HEK293T (cell line): ENCODE results near the gene SLC22A31.
"Not testable (repeated sequence)": the region's sequence is repeated elsewhere in the genome, so short reads cannot be mapped to it uniquely, and the experiment has no call there.

ENCODE experiments used
- CTCF ChIA-PET: fragments of 350-600 bp; formaldehyde crosslinking; extraction: SDS; loops from one replicate; lab custom pipeline; 2021; ENCODE audit warnings: antibody characterized with exemption, inconsistent platforms; lab: Yijun Ruan, JAX
- POLR2A ChIA-PET: fragments of 350-600 bp; formaldehyde crosslinking; extraction: SDS; loops from one replicate; lab custom pipeline; 2020; ENCODE audit warnings: antibody characterized with exemption, inconsistent platforms; lab: Yijun Ruan, JAX
- DNase-seq: peaks from one replicate; pipeline ENCODE4 v3.0.0; 2012; ENCODE audit warnings: mixed read lengths; ENCODE audit errors: extremely low spot score
- ARNT ChIP-seq: fragments of 450-650 bp; IDR thresholded peaks from 2 replicates; pipeline ENCODE4 v1.6.1; 2017; ENCODE audit warnings: mild to moderate bottlenecking
- BHLHE40 ChIP-seq: fragments of 450-650 bp; IDR thresholded peaks from 2 replicates; pipeline ENCODE4 v1.6.1; 2016; ENCODE audit warnings: mild to moderate bottlenecking, moderate library complexity, borderline replicate concordance
- CTBP1 ChIP-seq: fragments of 450-650 bp; IDR thresholded peaks from 2 replicates; pipeline ENCODE4 v1.6.1; 2016; ENCODE audit warnings: borderline replicate concordance
- ELF4 ChIP-seq: fragments of 450-650 bp; IDR thresholded peaks from 2 replicates; pipeline ENCODE4 v1.6.1; 2017; ENCODE audit warnings: antibody characterized with exemption
- FOXA1 ChIP-seq: fragments of 450-650 bp; IDR thresholded peaks from 2 replicates; pipeline ENCODE4 v1.6.1; 2016; ENCODE audit warnings: mild to moderate bottlenecking
- FOXK2 ChIP-seq: fragments of 450-650 bp; IDR thresholded peaks from 2 replicates; pipeline ENCODE4 v1.6.1; 2016; ENCODE audit warnings: mild to moderate bottlenecking
- FOXM1 ChIP-seq: fragments of 450-650 bp; IDR thresholded peaks from 2 replicates; pipeline ENCODE4 v1.6.1; 2017; ENCODE audit warnings: mild to moderate bottlenecking, borderline replicate concordance
- HDGF ChIP-seq: fragments of 450-650 bp; IDR thresholded peaks from 2 replicates; pipeline ENCODE4 v1.6.1; 2017; ENCODE audit warnings: antibody characterized with exemption, borderline replicate concordance
- L3MBTL2 ChIP-seq: fragments of 450-650 bp; conservative IDR thresholded peaks from 2 replicates; pipeline ENCODE4 v1.6.1; 2016; ENCODE audit warnings: mild to moderate bottlenecking
- LEF1 ChIP-seq: fragments of 450-650 bp; IDR thresholded peaks from 2 replicates; pipeline ENCODE4 v1.6.1; 2017; ENCODE audit warnings: mild to moderate bottlenecking, borderline replicate concordance
- NFRKB ChIP-seq: fragments of 450-650 bp; IDR thresholded peaks from 2 replicates; pipeline ENCODE4 v1.6.1; 2016; ENCODE audit warnings: mild to moderate bottlenecking, moderate library complexity
- SP1 ChIP-seq: fragments of 450-650 bp; IDR thresholded peaks from 2 replicates; pipeline ENCODE4 v1.6.1; 2017
- SUZ12 ChIP-seq: fragments of 450-650 bp; IDR thresholded peaks from 2 replicates; pipeline ENCODE4 v1.6.1; 2016; ENCODE audit warnings: mild to moderate bottlenecking
- TARDBP ChIP-seq: fragments of 450-650 bp; IDR thresholded peaks from 2 replicates; pipeline ENCODE4 v1.6.1; 2016
- ZNF384 ChIP-seq: fragments of 450-650 bp; IDR thresholded peaks from 2 replicates; pipeline ENCODE4 v1.6.1; 2016
- TF ChIP-seq, protein P1 (sequence below): fragments of 450-650 bp; IDR thresholded peaks from 2 replicates; pipeline ENCODE4 v1.6.1; 2016

The SLC22A31 gene

DNA sequence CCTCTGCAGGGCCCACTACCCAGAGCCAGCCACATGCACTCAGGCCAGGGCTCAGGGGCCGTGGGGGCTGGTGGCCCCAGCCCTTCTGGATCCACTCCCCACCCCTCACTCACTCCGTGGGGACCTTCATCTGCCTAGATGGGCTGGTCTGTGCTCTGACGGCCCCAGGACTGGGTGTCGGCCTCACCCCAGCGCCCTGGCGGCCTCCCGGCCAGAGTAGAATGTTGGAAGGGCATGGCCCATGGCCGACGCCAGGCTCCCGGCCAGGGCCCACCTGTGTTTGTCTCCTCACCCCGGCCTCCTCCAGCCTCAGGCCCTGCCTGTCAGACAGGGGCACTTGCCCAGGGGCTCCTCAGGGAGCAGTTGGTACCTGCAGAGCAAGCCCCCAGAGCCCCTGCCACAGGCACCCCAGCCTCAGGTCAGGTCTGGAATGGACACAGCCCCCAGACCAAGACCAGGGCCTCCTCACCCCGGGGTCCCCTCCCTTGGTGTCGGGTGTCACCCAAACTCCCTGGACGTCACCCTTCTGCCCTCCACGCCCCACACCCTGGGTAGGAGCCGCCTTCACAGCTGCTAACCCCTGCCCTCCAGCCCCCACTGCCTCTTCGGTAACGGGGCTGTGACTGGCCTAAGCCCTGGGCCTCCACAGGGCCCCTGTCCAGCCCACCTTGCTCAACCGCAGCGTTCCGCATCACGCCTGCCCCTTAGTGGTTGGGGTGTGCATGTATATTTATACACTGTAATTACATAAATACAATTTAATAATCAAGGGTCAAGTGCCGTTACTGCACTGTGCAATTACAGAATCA lies 31.8 kb downstream of the SLC22A31 start:
- ChIA-PET CTCF (no interaction called here), POLR2A (no interaction called here)
- TF ChIP-seq SP1 = no peak
- no peak for TF ChIP-seq FOXK2
- TF ChIP-seq ARNT = no peak
- no peak for TF ChIP-seq CTBP1
- TF ChIP-seq TARDBP = no peak
- TF ChIP-seq ELF4 = no peak
- TF ChIP-seq BHLHE40 = no peak
- TF ChIP-seq FOXM1 = no peak
- no peak for TF ChIP-seq ZNF384
- no peak for TF ChIP-seq L3MBTL2
- TF ChIP-seq FOXA1 = no peak
- TF ChIP-seq, protein P1, sequence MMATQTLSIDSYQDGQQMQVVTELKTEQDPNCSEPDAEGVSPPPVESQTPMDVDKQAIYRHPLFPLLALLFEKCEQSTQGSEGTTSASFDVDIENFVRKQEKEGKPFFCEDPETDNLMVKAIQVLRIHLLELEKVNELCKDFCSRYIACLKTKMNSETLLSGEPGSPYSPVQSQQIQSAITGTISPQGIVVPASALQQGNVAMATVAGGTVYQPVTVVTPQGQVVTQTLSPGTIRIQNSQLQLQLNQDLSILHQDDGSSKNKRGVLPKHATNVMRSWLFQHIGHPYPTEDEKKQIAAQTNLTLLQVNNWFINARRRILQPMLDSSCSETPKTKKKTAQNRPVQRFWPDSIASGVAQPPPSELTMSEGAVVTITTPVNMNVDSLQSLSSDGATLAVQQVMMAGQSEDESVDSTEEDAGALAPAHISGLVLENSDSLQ = no peak
- TF ChIP-seq LEF1 = no peak
- TF ChIP-seq HDGF = no peak
- no peak for TF ChIP-seq NFRKB
- no peak for TF ChIP-seq SUZ12
- DNase-seq = no peak

DNA sequence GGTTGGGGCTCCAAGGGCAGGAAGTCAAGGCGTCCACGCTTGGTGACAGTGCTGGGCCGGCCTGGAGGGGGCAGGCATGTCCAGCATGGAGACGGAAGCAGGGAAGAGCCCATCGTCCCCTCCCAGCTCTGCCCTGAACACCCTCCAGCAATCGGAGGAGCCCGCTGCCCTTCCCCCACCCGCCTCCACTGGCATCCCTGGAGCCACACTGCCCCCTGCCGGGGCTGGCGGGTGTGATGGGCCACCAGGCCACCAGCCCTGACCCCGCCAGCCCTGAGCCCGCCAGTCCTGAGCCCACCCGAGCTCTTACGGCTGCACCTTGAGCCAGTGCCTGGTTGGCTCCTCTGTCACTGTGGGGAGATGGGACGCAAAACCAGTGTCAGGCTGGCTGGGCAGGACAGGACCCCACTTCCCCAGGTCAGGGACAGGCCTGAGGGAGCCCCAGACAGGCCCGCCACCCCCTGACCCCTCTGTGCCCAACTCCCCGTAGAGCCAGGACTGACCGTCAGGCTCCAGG lies 32.9 kb downstream of the SLC22A31 start:
- POLR2A ChIA-PET = interaction anchor here (1.0 to 1.6 kb wide), 4 partner anchors 11 to 358 kb away, joined by 3 to 9 read pairs (median 4); partner anchors contain the start of genes APRT and ZNF778
- TF ChIP-seq FOXM1 (no peak), ARNT (no peak), SP1 (no peak), CTBP1 (no peak; the same call in 1 of the 2 replicates), NFRKB (no peak), BHLHE40 (no peak)

DNA sequence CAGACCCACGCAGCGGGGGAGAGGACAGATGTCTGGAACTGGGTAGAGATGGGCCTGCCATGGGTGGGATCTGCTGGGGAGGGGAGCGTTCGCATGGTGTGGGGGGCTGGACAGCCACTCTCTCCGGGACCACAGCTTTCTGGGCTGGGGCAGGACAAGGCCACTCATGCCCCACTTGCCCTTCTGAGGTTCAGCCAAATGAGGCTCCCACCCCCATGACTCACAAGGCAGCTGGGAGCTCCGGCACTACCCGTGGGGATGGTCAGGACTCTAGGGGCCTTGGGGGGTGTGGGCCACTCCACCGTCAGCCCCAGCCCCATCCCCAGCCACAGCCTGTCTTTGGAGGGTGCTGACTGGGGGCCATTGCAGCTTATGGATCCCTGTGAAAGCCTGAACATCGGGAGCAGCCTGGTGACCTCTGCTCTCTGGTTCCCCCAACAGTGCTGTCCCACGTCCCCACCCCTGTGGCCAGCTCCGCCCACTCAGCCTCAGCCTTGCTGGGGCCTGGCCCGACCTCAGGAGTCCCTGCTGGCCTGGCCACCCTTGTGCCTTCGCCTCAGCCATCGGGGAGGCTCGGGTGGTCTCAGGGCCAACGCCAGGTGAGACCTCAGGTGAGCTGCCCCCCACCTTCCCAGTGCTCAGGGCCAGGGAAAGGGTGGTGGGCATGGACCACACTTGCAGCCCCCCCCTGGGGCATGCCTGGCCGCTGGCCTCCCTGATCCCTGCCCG lies 33.5 kb downstream of the SLC22A31 start:
- TF ChIP-seq HDGF (no peak), SUZ12 (no peak), ZNF384 (no peak), CTBP1 (no peak), TARDBP (no peak), LEF1 (no peak), SP1 (no peak), ELF4 (no peak), NFRKB (no peak), FOXK2 (no peak), FOXM1 (no peak), L3MBTL2 (no peak), ARNT (no peak), FOXA1 (no peak), BHLHE40 (no peak)
- TF ChIP-seq, protein P1 = no peak
- DNase-seq = no peak
- ChIA-PET POLR2A (interaction anchor here (1.0 to 1.6 kb wide), 4 partner anchors 11 to 358 kb away, joined by 3 to 9 read pairs (median 4); partner anchors contain the start of genes APRT and ZNF778), CTCF (interaction anchor here (0.7 to 1.7 kb wide), 5 partner anchors 11 to 429 kb away, joined by 3 to 7 read pairs (median 4); partner anchors contain the start of genes APRT, GALNS and TRAPPC2L)

More for the DNA sequence above, 32.9 kb downstream of the SLC22A31 start:
- CTCF ChIA-PET = interaction anchor here (0.7 to 1.7 kb wide), 5 partner anchors 11 to 430 kb away, joined by 3 to 7 read pairs (median 4); partner anchors contain the start of genes APRT, GALNS and TRAPPC2L
- DNase-seq = peak; percentile 86

DNA sequence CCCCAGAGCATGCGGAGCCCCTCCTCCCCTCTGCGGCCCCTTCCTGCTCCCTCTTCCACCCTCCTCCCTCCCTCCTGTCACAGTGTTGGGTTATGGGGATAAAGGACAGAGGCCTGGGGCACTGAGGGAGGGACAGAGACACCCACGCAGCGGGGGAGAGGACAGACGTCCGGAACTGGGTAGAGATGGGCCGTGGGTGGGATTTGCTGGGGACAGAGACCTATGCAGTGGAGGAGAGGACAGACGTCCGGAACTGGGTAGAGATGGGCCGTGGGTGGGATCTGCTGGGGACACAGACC lies 34.7 kb downstream of the SLC22A31 start:
- DNase-seq, CTCF ChIA-PET: not testable (repeated sequence)
- POLR2A ChIA-PET = interaction anchor here (1.1 kb wide), 1 partner anchor 352 kb away, joined by 3 read pairs; no protein-coding TSS in a partner anchor

DNA sequence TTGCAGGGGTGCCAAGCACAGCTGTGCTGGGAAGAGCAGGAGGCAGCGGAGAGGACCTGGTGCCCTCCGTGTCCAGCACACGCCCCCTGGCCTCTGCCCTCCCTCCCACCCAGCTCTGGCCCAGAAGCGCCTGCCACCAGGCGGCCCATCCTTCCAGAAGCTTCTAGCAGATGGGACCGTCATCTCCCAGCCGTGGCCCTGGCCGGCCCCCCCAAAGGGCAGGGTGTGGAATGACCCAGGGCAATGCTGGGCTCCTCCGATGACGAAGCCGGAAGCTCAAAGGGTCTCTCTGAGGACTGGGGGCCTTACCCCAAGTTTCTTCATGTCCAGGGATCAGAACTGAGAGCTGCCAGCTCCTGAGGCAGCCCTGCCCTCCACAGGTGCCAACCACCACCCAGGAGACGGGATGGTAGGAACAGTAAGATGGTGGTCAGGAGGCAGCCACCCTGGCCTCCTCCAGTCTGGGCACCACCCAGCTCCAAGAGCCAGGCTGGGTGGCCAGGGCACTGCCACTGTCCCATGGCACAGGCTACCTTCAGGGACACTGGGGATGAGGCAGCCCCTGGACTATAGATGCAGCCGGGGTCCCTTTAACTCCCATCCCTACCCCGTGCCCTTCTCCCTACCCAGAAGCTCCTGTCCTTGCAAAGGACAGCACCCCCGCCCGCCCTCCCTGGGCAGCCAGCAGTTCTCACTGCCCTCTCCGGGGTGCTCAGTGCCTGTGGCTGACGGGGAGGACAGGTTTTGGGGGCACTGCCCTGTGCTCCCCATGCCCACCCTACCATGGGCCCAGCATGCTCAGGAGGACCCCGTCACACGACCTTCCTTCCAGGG lies 35.3 kb downstream of the SLC22A31 start:
- ChIA-PET CTCF (interaction anchor here (1.3 kb wide), 1 partner anchor 352 kb away, joined by 3 read pairs; no protein-coding TSS in a partner anchor), POLR2A (interaction anchor here (1.1 kb wide), 1 partner anchor 351 kb away, joined by 3 read pairs; no protein-coding TSS in a partner anchor)
- no peak for DNase-seq

More for the DNA sequence above, 35.3 kb downstream of the SLC22A31 start:
- no peak for TF ChIP-seq CTBP1
- TF ChIP-seq HDGF = no peak
- TF ChIP-seq L3MBTL2 = no peak
- no peak for TF ChIP-seq FOXK2
- TF ChIP-seq FOXA1 = no peak
- no peak for TF ChIP-seq SUZ12
- TF ChIP-seq LEF1 = no peak
- TF ChIP-seq FOXM1 = no peak
